ENCODE measurements around the gene BACE1.
A peak's percentile ranks its signal among the peaks of the same experiment; 100 is the strongest.

The BACE1 gene

GRCh38 chr11:117309310-117309709 lies 6.7 kb downstream of the BACE1 start:
- no peak for DNase-seq (ENCODE audit: low read depth)
- H3K4me3 ChIP-seq (ENCODE audit: low read depth, low read length): no peak overlapping the region
- no peak for TF ChIP-seq CTCF (IDR thresholded peaks at IDR 0.05; ENCODE audit: insufficient read depth, low read depth, low read length, missing control alignments)

- DNase-seq (ENCODE audit: low read depth): no peak
- no peak for TF ChIP-seq CTCF (IDR thresholded peaks at IDR 0.05; ENCODE audit: insufficient read depth, low read depth, low read length, missing control alignments)
- H3K4me3 ChIP-seq (ENCODE audit: low read depth, low read length): no peak overlapping the region
Observed at GRCh38 chr11:117305145-117305544, 10.9 kb downstream of the BACE1 start.

- no peak overlapping the region for H3K4me3 ChIP-seq (ENCODE audit: low read depth, low read length)
- no peak for TF ChIP-seq CTCF (IDR thresholded peaks at IDR 0.05; ENCODE audit: insufficient read depth, low read depth, low read length, missing control alignments)
- no peak for DNase-seq (ENCODE audit: low read depth)
Observed at GRCh38 chr11:117303646-117304315, 12.3 kb downstream of the BACE1 start.

- H3K4me3 ChIP-seq (ENCODE audit: low read depth, low read length): no peak overlapping the region
- no peak for DNase-seq (ENCODE audit: low read depth)
- no peak for TF ChIP-seq CTCF (IDR thresholded peaks at IDR 0.05; ENCODE audit: insufficient read depth, low read depth, low read length, missing control alignments)
Observed at GRCh38 chr11:117303101-117303500, 13.0 kb downstream of the BACE1 start.

GRCh38 chr11:117302228-117302627 lies 13.8 kb downstream of the BACE1 start:
- no peak for TF ChIP-seq CTCF (IDR thresholded peaks at IDR 0.05; ENCODE audit: insufficient read depth, low read depth, low read length, missing control alignments)
- H3K4me3 ChIP-seq (ENCODE audit: low read depth, low read length): no peak overlapping the region
- peak; percentile 52 for DNase-seq (ENCODE audit: low read depth)

GRCh38 chr11:117300773-117301172 lies 15.3 kb downstream of the BACE1 start:
- TF ChIP-seq CTCF (IDR thresholded peaks at IDR 0.05; ENCODE audit: insufficient read depth, low read depth, low read length, missing control alignments): no peak
- DNase-seq (ENCODE audit: low read depth): no peak

GRCh38 chr11:117300283-117300663 lies 15.8 kb downstream of the BACE1 start:
- TF ChIP-seq CTCF (IDR thresholded peaks at IDR 0.05; ENCODE audit: insufficient read depth, low read depth, low read length, missing control alignments): no peak
- no peak overlapping the region for H3K4me3 ChIP-seq (ENCODE audit: low read depth, low read length)
- DNase-seq (ENCODE audit: low read depth): no peak

More at GRCh38 chr11:117300773-117301172, 15.3 kb downstream of the BACE1 start:
- no peak overlapping the region for H3K4me3 ChIP-seq (ENCODE audit: low read depth, low read length)

All from GM12865 (cell line).